Pancreas (tissue), 10 donors: Measurements from ENCODE around the gene DNAH1. TPM values are rescaled to one million over a fixed set of nuclear protein-coding genes. Genes with fewer than 3 reads are reported as not detected.

ENCODE experiments used
- ATAC-seq, 4 donors: fragments of 200-7000 bp; cut with Tn5 transposase; one replicate each; pipeline versions ENCODE4 v1.8.0 to v1.9.1; 2020; ENCODE audit warnings: mild to moderate bottlenecking in 4 of 4, moderate library complexity in 4 of 4
- DNase-seq, 6 donors: peaks; one replicate each; pipeline ENCODE4 v3.0.0-alpha.2; 2020
- FAIRE-seq: peaks from 2 replicates; lab custom pipeline; 2012; peaks lifted over from hg19 to GRCh38; lab: Jason Lieb, UNC
- H3K27ac ChIP-seq, 4 donors: fragments of 200-600 bp; sonication (generic); 1 replicate in 3 of 4; 2 replicates in 1 of 4; pipeline versions ENCODE4 v1.5.0 to v1.8.0; 2020
- H3K27me3 ChIP-seq, 4 donors: fragments of 200-600 bp; one replicate each; pipeline ENCODE4 v1.8.0; 2021
- H3K36me3 ChIP-seq, 3 donors: fragments of 200-600 bp; sonication (generic) in 1 of 3; one replicate each; pipeline versions ENCODE4 v1.5.0 to v1.8.0; 2020 to 2021
- H3K4me1 ChIP-seq, 3 donors: fragments of 200-600 bp; one replicate each; pipeline ENCODE4 v1.8.0; 2021
- H3K4me3 ChIP-seq, 4 donors: fragments of 200-600 bp; sonication (generic) in 2 of 4; one replicate each; pipeline versions ENCODE4 v1.5.0 to v1.8.0; 2020 to 2021
- H3K9me3 ChIP-seq, 4 donors: fragments of 200-600 bp; one replicate each; pipeline ENCODE4 v1.8.0; 2021
- CTCF ChIP-seq, 4 donors: fragments of 200-600 bp; sonication (generic) in 3 of 4; IDR thresholded peaks; one replicate each; pipeline versions ENCODE4 v1.5.0 to v1.8.0; 2021; ENCODE audit warnings: antibody characterized with exemption in 4 of 4
- WGBS, 2 donors: extraction: QIAGEN DNeasy Blood & Tissue Kit; methylation state at CpG; one replicate each; pipeline ENCODE4 v1.1.7; 2013; 5-methylcytosine and 5-hydroxymethylcytosine counted together
- intact Hi-C, 3 donors: fragments of 100-400 bp; cut with DNase I; formaldehyde crosslinking; loops; one replicate each; pipeline versions ENCODE4 v1.11.1 to v1.14.2; 2022
- polyA plus RNA-seq, 2 donors: library from polyadenylated mRNA; stranded (reverse); fragments of 200-250 nt; gene quantifications; one replicate each; pipeline ENCODE4 v1.2.3, GENCODE V29; 2013
- total RNA-seq, 6 donors: library from RNA; stranded (reverse); fragmentation: NEBNext Ultra II Directional in 4 of 6; extraction: Animal tissue kit (Norgen Biotek cat#: 25700) in 4 of 6; gene quantifications; one replicate each; pipeline versions ENCODE4 v1.2.1 to v1.2.4, GENCODE V29; 2021 to 2023
- donor health status: healthy with polysubstance abuse.
- donor health status: DM: no; HTN: no; CAD: no; lungs with moderate emphysema.
- donor health status: DM: no; HTN: no; CAD: no.
- donor health status: control.
- donor health status: control.
- donor health status: Bipolar disorder and iron deficiency.
- donor health status: DM: yes; HTN: yes; CAD: no.
- donor health status: DM: no; HTN: no; CAD: no.
- donor health status: DM: no; HTN: no; CAD: no.
- donor health status: DM: yes; HTN: yes; CAD: no.

Gene DNAH1
- total and polyA plus RNA-seq, 8 donors = 2.9 to 11.4 (median 4.6) TPM

DNA sequence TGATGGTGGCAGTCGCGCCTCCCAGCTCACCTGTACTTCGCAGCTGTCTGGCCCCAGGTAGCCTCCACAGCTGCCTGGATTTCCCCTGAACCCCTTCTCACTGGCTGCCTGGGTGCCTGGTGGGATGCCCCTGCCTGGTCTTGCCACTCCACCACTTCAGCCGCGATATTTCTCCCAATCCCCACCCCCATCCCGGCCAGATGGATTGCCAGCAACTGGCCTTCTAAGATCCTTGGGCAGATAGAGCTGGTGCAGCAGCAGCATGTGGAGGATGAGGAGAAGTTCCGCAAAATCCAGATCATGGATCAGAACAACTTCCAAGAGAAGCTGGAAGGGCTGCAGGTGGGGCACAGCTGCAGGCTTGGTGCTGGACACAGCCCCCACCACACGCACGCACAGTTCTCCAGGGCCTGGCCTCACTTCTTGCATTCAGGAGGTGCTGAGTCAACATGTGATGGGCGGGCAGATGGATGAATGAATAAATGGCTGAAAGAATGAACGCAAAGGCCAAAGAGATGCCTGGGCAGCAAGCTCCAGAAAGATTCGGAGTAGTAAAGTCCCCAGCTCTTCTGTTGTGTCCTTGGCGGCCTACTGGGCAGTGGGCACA is 35.7 kb downstream of the DNAH1 start:
- Histone ChIP-seq H3K27me3 (no peaks in the 10 kb centered on the region), H3K9me3 (no peaks in the 10 kb centered on the region), H3K4me3 (no peak overlapping the region), H3K27ac (no peak overlapping the region), H3K36me3 (no peaks in the 10 kb centered on the region), H3K4me1 (no peaks in the 10 kb centered on the region)
- intact Hi-C loops = no loop called here
- FAIRE-seq = no peak
- no peak for ATAC-seq
- DNase-seq = peak in 1 of 6 donors; percentile 23
- no peak for TF ChIP-seq CTCF (IDR thresholded peaks at IDR 0.05)
- 89 to 95% methylated on average over 13 of the region's 13 CpGs for WGBS, 2 donors

- WGBS, 2 donors = 91 to 93% methylated on average over 9 of the region's 9 CpGs
- Histone ChIP-seq H3K9me3 (no peaks in the 10 kb centered on the region), H3K27ac (no peak overlapping the region), H3K4me3 (no peak overlapping the region), H3K27me3 (no peaks in the 10 kb centered on the region), H3K4me1 (no peaks in the 10 kb centered on the region), H3K36me3 (no peaks in the 10 kb centered on the region)
- no peak for ATAC-seq
- no peak for DNase-seq
- intact Hi-C loops = no loop called here
- no peak for FAIRE-seq
- TF ChIP-seq CTCF (IDR thresholded peaks at IDR 0.05) = no peak
Measured at GRCh38 chr3:52352566-52352965, 36.4 kb downstream of the DNAH1 start.

- intact Hi-C loops = no loop called here
- WGBS, 2 donors = 78 to 80% methylated on average over 16 of the region's 16 CpGs
- no peaks in the 10 kb centered on the region for H3K36me3 ChIP-seq
Measured at GRCh38 chr3:52353291-52353855, 37.3 kb downstream of the DNAH1 start.

DNA sequence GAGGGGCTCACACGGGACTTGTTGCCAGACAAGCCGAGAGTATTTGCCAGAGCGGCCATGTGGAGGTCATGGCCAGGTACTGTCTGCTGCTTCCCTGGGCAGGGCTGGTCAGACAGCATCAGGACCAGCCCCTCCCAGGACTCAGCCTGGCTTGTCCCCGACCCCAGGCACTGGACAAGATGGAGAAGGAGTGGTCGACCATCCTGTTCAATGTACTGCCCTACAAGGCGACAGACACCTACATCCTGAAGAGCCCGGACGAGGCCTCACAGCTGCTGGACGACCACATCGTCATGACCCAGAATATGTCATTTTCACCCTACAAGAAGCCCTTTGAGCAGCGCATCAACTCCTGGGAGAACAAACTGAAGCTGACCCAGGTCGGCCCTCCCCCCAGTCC is 38.6 kb downstream of the DNAH1 start:
- FAIRE-seq (no peak), DNase-seq (no peak), ATAC-seq (no peak)
- Histone ChIP-seq H3K27me3 (no peaks in the 10 kb centered on the region), H3K27ac (no peak overlapping the region), H3K9me3 (no peaks in the 10 kb centered on the region), H3K4me3 (no peak overlapping the region), H3K36me3 (no peaks in the 10 kb centered on the region), H3K4me1 (no peaks in the 10 kb centered on the region)
- no peak for TF ChIP-seq CTCF (IDR thresholded peaks at IDR 0.05)
- 80 to 84% methylated on average over 12 of the region's 12 CpGs for WGBS, 2 donors
- intact Hi-C loops = no loop called here

More at GRCh38 chr3:52353291-52353855, 37.3 kb downstream of the DNAH1 start:
- no peaks in the 10 kb centered on the region for H3K9me3 ChIP-seq
- no peak for DNase-seq
- no peak overlapping the region for H3K4me3 ChIP-seq
- no peak for FAIRE-seq
- TF ChIP-seq CTCF (IDR thresholded peaks at IDR 0.05) = no peak
- H3K4me1 ChIP-seq = no peaks in the 10 kb centered on the region
- no peaks in the 10 kb centered on the region for H3K27me3 ChIP-seq
- H3K27ac ChIP-seq = no peak overlapping the region
- no peak for ATAC-seq

- Histone ChIP-seq H3K4me3 (no peak overlapping the region), H3K36me3 (no peaks in the 10 kb centered on the region), H3K27me3 (no peaks in the 10 kb centered on the region), H3K27ac (no peak overlapping the region), H3K9me3 (no peaks in the 10 kb centered on the region), H3K4me1 (no peaks in the 10 kb centered on the region)
- FAIRE-seq = no peak
- WGBS, 2 donors = 84 to 86% methylated on average over 10 to 11 of the region's 11 CpGs
- no peak for DNase-seq
- intact Hi-C loops = no loop called here
- no peak for ATAC-seq
- no peak for TF ChIP-seq CTCF (IDR thresholded peaks at IDR 0.05)
Measured at GRCh38 chr3:52355526-52355925, 39.4 kb downstream of the DNAH1 start.
